ENCODE results near the gene TMEM170B.

The TMEM170B gene

GRCh38 chr6:11622156-11622555 is 84.6 kb downstream of the TMEM170B start:
- DNase-seq = no peak

GRCh38 chr6:11623272-11623671 is 85.7 kb downstream of the TMEM170B start:
- DNase-seq = no peak

- no peak for DNase-seq
These were observed 87.8 kb downstream of the TMEM170B start for GRCh38 chr6:11625302-11625701.

- DNase-seq = no peak
These were observed 88.8 kb downstream of the TMEM170B start for GRCh38 chr6:11626356-11626755.

DNA sequence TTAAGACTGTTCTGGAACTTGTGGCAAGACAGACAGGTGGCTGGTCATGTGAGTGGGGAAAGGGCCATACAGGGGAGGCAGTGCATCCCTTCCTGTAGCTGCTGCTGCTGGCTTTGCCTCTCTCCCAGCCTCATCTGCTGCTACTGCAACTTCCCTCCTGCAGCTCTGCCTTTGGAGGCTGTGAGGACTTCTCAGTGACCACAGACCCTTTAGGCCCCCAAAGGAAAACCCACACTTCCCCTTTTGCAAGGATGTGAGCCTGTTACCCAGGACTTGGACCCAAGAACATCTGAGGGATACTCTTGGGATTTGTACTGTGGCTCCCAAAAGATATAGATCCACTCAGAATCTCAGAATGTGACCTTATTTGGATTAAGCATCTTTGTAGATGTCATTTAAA is 91.0 kb downstream of the TMEM170B start:
- DNase-seq = no peak

- no peak for DNase-seq
These were observed 93.5 kb downstream of the TMEM170B start for GRCh38 chr6:11631008-11631407.

DNA sequence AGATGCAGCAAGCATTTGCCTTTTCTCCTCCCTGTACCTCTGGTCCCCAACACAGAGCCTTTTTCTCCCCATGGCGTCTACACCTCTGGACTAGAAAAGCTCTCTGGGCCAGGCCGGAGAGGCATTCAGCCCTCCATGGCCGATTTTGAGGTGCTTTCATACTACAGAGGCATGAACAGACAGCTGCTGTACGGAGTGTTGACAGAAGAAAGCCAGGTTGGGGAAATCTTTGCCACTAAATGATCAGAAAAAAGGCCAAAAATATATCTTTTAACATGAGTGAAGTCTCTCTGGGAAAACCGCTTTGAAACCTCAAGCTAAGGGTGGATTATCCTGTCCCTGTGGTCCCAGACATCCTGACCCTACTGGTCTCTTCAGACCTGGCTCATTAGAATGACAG is 94.0 kb downstream of the TMEM170B start:
- DNase-seq = no peak

GRCh38 chr6:11632231-11632630 is 94.7 kb downstream of the TMEM170B start:
- no peak for DNase-seq

DNA sequence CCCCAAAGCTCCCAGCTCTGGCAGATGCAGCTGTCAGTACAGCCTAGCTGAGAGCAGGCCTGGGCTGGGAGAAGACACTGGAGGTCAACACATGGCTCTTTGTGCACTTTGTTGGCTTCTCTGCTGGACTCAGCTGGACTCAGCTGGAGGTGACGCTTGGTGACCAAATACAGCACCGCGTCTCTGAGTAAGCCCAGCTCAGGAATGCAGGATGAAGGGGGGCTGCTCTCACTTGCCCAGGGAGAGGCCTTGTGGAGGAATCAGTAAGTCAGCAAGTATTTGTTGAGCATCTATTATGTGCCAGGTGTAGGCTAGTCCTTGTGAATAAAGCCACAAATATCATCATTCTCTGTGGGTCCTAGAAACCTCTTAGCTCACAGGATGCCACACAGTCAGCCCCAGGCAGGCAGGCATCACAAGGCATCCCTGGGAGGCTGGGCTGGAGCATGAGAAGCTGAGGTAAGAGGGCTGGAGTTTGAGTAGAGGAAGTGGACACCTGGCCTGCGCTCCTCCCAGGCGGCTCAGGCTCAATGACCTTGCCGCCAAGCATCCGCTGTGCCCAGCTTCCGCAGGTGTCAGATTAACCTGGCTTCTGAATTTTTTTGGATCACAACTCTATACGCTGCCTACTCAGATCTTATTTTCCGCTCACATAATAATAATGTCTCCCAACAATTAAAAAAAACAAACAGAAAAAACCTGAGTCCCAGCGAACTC is 95.4 kb downstream of the TMEM170B start:
- no peak for DNase-seq
